Activated CD4-positive, alpha-beta T cell treated with anti-CD3 and anti-CD28 coated beads, Interleukin-2, Interleukin-4, amounts not matched to agents 100 ng/mL and 50 ng/mL, durations not matched to agents 16 hours and 8 hours (primary cell): ENCODE results near the gene CELA1.
A peak's percentile ranks its signal among the peaks of the same experiment; 100 is the strongest.

Experiments
- DNase-seq: peaks from one replicate; pipeline ENCODE4 v3.0.0-alpha.2; 2020; ENCODE audit warnings: low spot score

CELA1 gene

GRCh38 chr12:51374856-51375255 lies 28.4 kb upstream of the CELA1 start:
- DNase-seq: no peak

- no peak for DNase-seq
Measured at GRCh38 chr12:51374361-51374760, 27.9 kb upstream of the CELA1 start.

- no peak for DNase-seq
Measured at GRCh38 chr12:51373187-51373586, 26.7 kb upstream of the CELA1 start.

GRCh38 chr12:51372021-51372420 lies 25.5 kb upstream of the CELA1 start:
- no peak for DNase-seq

- DNase-seq: no peak
Measured at GRCh38 chr12:51371295-51371953, 24.9 kb upstream of the CELA1 start.

- no peak for DNase-seq
Measured at GRCh38 chr12:51370667-51371066, 24.2 kb upstream of the CELA1 start.

GRCh38 chr12:51369581-51369980 lies 23.1 kb upstream of the CELA1 start:
- no peak for DNase-seq

- peak; percentile 93 for DNase-seq
Measured at GRCh38 chr12:51368640-51369517, 22.4 kb upstream of the CELA1 start.

GRCh38 chr12:51365276-51365675 lies 18.8 kb upstream of the CELA1 start:
- no peak for DNase-seq

- DNase-seq: no peak
Measured at GRCh38 chr12:51364001-51364400, 17.5 kb upstream of the CELA1 start.

- DNase-seq: no peak
Measured at GRCh38 chr12:51362747-51363342, 16.4 kb upstream of the CELA1 start.

- no peak for DNase-seq
Measured at GRCh38 chr12:51362307-51362706, 15.8 kb upstream of the CELA1 start.

- no peak for DNase-seq
Measured at GRCh38 chr12:51361161-51362016, 14.9 kb upstream of the CELA1 start.

- no peak for DNase-seq
Measured at GRCh38 chr12:51360315-51360714, 13.8 kb upstream of the CELA1 start.

- no peak for DNase-seq
Measured at GRCh38 chr12:51359851-51360250, 13.4 kb upstream of the CELA1 start.

- no peak for DNase-seq
Measured at GRCh38 chr12:51358496-51358895, 12.0 kb upstream of the CELA1 start.

GRCh38 chr12:51357374-51358047 lies 11.0 kb upstream of the CELA1 start:
- DNase-seq: no peak

GRCh38 chr12:51351913-51352532 lies 5.5 kb upstream of the CELA1 start:
- peak; percentile 43 for DNase-seq

GRCh38 chr12:51349026-51349425 lies 2.5 kb upstream of the CELA1 start:
- no peak for DNase-seq

GRCh38 chr12:51348116-51348515 lies 1.6 kb upstream of the CELA1 start:
- DNase-seq: no peak

GRCh38 chr12:51345681-51346080 lies 798 bp downstream of the CELA1 start:
- no peak for DNase-seq
